MM.1S (cell line): ENCODE data around the gene KCNG4.

Experiments used
- DNase-seq: peaks from one replicate; pipeline ENCODE4 v3.0.0-alpha.2; 2015
- H2AFZ ChIP-seq: fragments of 300-600 bp; sonication (generic); 2 replicates; pipeline ENCODE4 v1.6.0; 2016; ENCODE audit warnings: antibody characterized with exemption, low read length
- H3F3A ChIP-seq: fragments of 300-600 bp; sonication (generic); 2 replicates; pipeline ENCODE4 v1.6.1; 2016; ENCODE audit warnings: mild to moderate bottlenecking, antibody characterized with exemption, low read length, moderate library complexity, mixed read lengths; ENCODE audit not compliant: insufficient read depth
- H3K27ac ChIP-seq: fragments of 300-600 bp; sonication (generic); 2 replicates; pipeline ENCODE4 v1.5.1; 2016; ENCODE audit warnings: mild to moderate bottlenecking, low read length
- H3K27me3 ChIP-seq: fragments of 300-600 bp; sonication (generic); replicated peaks from 2 replicates; pipeline ENCODE4 v1.6.0; 2016; ENCODE audit warnings: low read length; ENCODE audit not compliant: insufficient read depth
- H3K36me3 ChIP-seq: fragments of 300-600 bp; sonication (generic); replicated peaks from 2 replicates; pipeline ENCODE4 v1.6.1; 2016; ENCODE audit warnings: mild to moderate bottlenecking, low read length, mixed read lengths; ENCODE audit not compliant: insufficient read depth
- H3K4me1 ChIP-seq: fragments of 300-600 bp; sonication (generic); 2 replicates; pipeline ENCODE4 v1.6.1; 2016; ENCODE audit warnings: low read length, mixed read lengths
- H3K4me2 ChIP-seq: fragments of 300-600 bp; sonication (generic); 2 replicates; pipeline ENCODE4 v1.6.0; 2016; ENCODE audit warnings: low read depth, low read length
- H3K4me3 ChIP-seq: fragments of 300-600 bp; sonication (generic); 2 replicates; pipeline ENCODE4 v1.5.1; 2016; ENCODE audit warnings: low read length, mixed read lengths
- H3K79me2 ChIP-seq: fragments of 300-600 bp; sonication (generic); 2 replicates; pipeline ENCODE4 v1.6.1; 2016; ENCODE audit warnings: mixed run types, low read length, mixed read lengths
- H3K9ac ChIP-seq: fragments of 300-600 bp; sonication (generic); 2 replicates; pipeline ENCODE4 v1.6.1; 2016; ENCODE audit warnings: low read length, mixed read lengths
- H3K9me2 ChIP-seq: fragments of 300-600 bp; sonication (generic); replicated peaks from 2 replicates; pipeline ENCODE4 v1.6.1; 2016; ENCODE audit warnings: mild to moderate bottlenecking, low read length, mixed read lengths; ENCODE audit not compliant: insufficient read depth
- H3K9me3 ChIP-seq: fragments of 300-600 bp; sonication (generic); replicated peaks from 2 replicates; pipeline ENCODE4 v1.6.1; 2016; ENCODE audit warnings: mild to moderate bottlenecking, low read length, mixed read lengths; ENCODE audit not compliant: insufficient read depth
- H4K20me1 ChIP-seq: fragments of 300-600 bp; sonication (generic); 2 replicates; pipeline ENCODE4 v1.6.1; 2016; ENCODE audit warnings: mild to moderate bottlenecking, low read length, moderate library complexity, mixed read lengths; ENCODE audit not compliant: insufficient read depth
- EZH2 ChIP-seq: fragments of 300-600 bp; sonication (generic); optimal IDR thresholded peaks from 2 replicates; pipeline ENCODE3; 2017; ENCODE audit warnings: low read depth, mild to moderate bottlenecking, antibody characterized with exemption, low read length, mixed read lengths
- EZH2phosphoT487 ChIP-seq: fragments of 300-600 bp; sonication (generic); IDR thresholded peaks from 2 replicates; pipeline ENCODE4 v1.6.1; 2018; ENCODE audit warnings: antibody characterized with exemption, low read length
- TF ChIP-seq, protein P1 (sequence below): fragments of 300-600 bp; sonication (generic); IDR thresholded peaks from 2 replicates; pipeline ENCODE4 v1.5.1; 2016; ENCODE audit warnings: antibody characterized with exemption, low read length, mixed read lengths

The KCNG4 gene

DNA sequence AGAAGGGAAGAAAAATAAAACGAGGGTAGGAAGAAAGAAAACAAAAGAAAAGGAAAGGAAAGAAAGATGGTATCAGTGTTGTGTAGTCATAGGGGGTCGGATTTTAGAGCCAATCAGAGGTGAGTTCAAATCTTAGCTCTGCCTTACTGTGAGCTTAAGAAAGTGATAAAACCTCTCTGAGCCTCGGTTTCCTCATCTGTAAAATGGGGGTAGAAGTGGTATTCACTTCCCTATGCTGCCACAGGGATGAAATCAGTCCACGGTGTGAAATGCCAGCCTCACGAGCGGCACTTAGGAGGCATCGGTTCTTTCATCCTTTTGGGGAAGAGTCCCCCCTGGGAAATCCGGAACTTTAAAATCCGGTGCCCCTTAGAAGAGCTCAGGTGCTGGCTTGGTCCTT, 6.1 kb downstream of the KCNG4 start:
- H4K20me1 ChIP-seq = no peaks in the 10 kb centered on the region
- H3K9me2 ChIP-seq = no peaks in the 10 kb centered on the region
- TF ChIP-seq EZH2phosphoT487 (no peak), EZH2 (no peak)
- TF ChIP-seq, protein P1, sequence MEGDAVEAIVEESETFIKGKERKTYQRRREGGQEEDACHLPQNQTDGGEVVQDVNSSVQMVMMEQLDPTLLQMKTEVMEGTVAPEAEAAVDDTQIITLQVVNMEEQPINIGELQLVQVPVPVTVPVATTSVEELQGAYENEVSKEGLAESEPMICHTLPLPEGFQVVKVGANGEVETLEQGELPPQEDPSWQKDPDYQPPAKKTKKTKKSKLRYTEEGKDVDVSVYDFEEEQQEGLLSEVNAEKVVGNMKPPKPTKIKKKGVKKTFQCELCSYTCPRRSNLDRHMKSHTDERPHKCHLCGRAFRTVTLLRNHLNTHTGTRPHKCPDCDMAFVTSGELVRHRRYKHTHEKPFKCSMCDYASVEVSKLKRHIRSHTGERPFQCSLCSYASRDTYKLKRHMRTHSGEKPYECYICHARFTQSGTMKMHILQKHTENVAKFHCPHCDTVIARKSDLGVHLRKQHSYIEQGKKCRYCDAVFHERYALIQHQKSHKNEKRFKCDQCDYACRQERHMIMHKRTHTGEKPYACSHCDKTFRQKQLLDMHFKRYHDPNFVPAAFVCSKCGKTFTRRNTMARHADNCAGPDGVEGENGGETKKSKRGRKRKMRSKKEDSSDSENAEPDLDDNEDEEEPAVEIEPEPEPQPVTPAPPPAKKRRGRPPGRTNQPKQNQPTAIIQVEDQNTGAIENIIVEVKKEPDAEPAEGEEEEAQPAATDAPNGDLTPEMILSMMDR = no peak
- H3K9me3 ChIP-seq = no peaks in the 10 kb centered on the region
- H3K4me1 ChIP-seq = no peaks in the 10 kb centered on the region
- no peaks in the 10 kb centered on the region for H3K79me2 ChIP-seq
- H3K27me3 ChIP-seq = peaks cover 73% of the 10 kb centered on the region
- no peak overlapping the region for H3K9ac ChIP-seq
- H2AFZ ChIP-seq = no peak overlapping the region
- no peaks in the 10 kb centered on the region for H3F3A ChIP-seq
- no peaks in the 10 kb centered on the region for H3K36me3 ChIP-seq
- DNase-seq = no peak
- H3K27ac ChIP-seq = no peak overlapping the region
- H3K4me2 ChIP-seq = no peak overlapping the region
- H3K4me3 ChIP-seq = no peak overlapping the region

DNA sequence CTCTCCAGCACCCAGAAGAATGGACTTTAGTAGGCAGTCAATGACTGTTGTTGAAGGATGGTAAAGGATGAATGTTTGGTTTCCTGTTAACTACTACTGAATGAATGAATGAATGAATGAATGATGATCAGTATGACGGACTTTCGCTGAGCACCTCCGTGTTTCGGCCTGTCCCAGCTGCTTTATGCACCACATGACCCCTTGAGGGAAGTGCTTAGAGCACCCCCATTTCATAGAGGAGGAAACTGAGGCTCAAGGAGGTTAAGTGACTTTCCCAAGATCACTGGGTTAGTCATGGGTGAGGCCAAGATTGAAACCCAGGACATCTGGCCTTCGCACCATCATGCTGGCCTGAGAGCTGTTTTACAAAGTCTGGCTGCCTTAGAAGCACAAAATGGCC, 6.8 kb downstream of the KCNG4 start:
- no peak overlapping the region for H3K4me3 ChIP-seq
- H3K4me2 ChIP-seq = no peak overlapping the region
- no peaks in the 10 kb centered on the region for H3K9me2 ChIP-seq
- H3K79me2 ChIP-seq = no peaks in the 10 kb centered on the region
- no peaks in the 10 kb centered on the region for H3K4me1 ChIP-seq
- H3F3A ChIP-seq = no peaks in the 10 kb centered on the region
- no peak overlapping the region for H3K27ac ChIP-seq
- H3K27me3 ChIP-seq = peaks cover 75% of the 10 kb centered on the region
- no peaks in the 10 kb centered on the region for H3K36me3 ChIP-seq
- H4K20me1 ChIP-seq = no peaks in the 10 kb centered on the region
- no peak overlapping the region for H2AFZ ChIP-seq
- no peak for TF ChIP-seq EZH2phosphoT487
- TF ChIP-seq, protein P1 = no peak
- no peak for TF ChIP-seq EZH2
- no peaks in the 10 kb centered on the region for H3K9me3 ChIP-seq
- DNase-seq = no peak
- no peak overlapping the region for H3K9ac ChIP-seq

DNA sequence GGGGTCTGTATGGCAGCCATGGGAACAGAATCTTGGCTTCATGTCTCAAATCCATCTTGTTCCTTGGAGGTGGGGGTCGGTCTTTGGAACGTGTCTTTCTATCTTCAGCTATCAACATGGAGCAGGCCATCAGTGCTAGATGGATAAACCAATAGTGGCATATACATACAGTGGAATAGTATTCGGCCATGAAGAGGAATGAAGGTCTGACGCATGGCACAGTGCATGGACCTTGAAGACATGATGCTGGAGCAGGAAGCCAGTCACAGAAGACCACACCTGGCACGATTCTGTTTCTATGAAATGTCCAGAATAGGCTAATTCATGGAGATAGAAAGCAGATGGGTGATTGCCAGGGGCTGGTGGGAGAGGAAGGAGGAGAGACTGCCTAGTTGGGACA, 7.8 kb downstream of the KCNG4 start:
- H3K79me2 ChIP-seq = no peaks in the 10 kb centered on the region
- H3K9ac ChIP-seq = no peak overlapping the region
- no peaks in the 10 kb centered on the region for H3K4me1 ChIP-seq
- H3K27ac ChIP-seq = no peak overlapping the region
- no peaks in the 10 kb centered on the region for H4K20me1 ChIP-seq
- no peaks in the 10 kb centered on the region for H3K9me3 ChIP-seq
- no peak overlapping the region for H3K4me3 ChIP-seq
- H3K4me2 ChIP-seq = no peak overlapping the region
- H3K36me3 ChIP-seq = no peaks in the 10 kb centered on the region
- no peaks in the 10 kb centered on the region for H3K9me2 ChIP-seq
- no peaks in the 10 kb centered on the region for H3F3A ChIP-seq
- H3K27me3 ChIP-seq = peaks cover 72% of the 10 kb centered on the region
- DNase-seq = no peak
- no peak overlapping the region for H2AFZ ChIP-seq
- no peak for TF ChIP-seq EZH2phosphoT487
- TF ChIP-seq EZH2 = no peak
- TF ChIP-seq, protein P1 = no peak
